HG03135 (cell line): ENCODE measurements around the gene TMEM63B.
"Not testable (repeated sequence)": the region's sequence is repeated elsewhere in the genome, so short reads cannot be mapped to it uniquely, and the experiment has no call there.

Experiments used
- ATAC-seq: cut with Tn5 transposase; IDR thresholded peaks from one replicate; pipeline ENCODE4 v1.9.1; 2021; ENCODE audit warnings: mild to moderate bottlenecking, moderate library complexity; ENCODE audit not compliant: unreplicated experiment

Gene TMEM63B

DNA sequence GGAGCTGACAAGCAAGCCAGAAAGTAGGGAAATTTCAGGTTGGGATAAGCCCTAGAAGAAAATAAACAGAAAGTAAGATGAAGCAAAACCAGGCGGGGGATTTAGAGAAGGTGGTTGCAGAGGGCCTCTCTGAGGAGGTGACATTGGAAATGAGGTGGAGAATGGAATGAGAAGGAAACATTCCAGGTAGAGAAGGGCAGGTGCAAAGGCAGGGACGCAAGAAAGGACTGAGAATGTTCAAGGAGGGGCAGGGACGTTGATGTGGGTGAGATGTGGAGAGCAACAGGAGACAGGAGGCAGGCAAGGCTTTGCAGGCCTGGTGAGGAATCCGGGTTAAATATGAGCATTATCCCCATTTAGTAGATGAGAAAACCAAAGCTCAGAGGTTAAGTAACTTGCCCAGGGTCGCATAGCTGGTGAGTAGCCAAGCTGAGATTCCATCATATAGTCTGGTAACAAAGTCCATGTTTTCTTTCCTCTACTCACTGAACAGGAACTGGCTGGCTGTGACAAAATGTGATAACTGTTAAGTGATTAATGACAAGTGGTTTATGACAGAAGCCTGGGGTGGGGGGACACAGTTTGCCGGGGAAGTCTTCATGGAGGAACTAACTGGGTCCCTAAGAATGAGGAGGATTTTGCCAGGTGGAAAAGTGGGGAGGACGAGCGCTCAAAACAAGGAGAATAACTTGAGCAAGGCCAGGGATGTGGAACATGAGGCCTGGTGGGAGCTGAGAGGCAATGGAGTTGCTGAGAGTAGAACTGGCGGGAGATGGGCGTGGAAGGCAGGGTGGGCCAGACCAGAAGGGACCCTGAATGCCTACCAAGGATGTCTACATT is 32.7 kb upstream of the TMEM63B start:
- no peak for ATAC-seq

DNA sequence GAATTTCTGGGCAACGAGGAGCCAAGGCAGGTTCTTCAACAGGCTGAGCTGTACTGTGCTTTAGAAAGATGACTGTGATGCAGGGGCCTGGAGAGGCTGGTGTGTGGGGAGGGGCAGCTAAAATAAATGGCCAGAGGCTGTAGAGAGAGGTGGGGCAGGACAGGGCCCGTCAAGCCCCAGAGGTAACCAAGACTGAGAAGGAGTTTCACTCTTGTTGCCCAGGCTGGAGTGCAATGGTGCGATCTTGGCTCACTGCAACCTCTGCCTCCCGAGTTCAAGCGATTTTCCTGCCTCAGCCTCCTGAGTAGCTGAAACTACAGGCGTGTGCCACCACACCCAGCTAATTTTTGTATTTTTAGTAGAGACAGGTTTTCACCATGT is 32.1 kb upstream of the TMEM63B start:
- not testable (repeated sequence) for ATAC-seq

DNA sequence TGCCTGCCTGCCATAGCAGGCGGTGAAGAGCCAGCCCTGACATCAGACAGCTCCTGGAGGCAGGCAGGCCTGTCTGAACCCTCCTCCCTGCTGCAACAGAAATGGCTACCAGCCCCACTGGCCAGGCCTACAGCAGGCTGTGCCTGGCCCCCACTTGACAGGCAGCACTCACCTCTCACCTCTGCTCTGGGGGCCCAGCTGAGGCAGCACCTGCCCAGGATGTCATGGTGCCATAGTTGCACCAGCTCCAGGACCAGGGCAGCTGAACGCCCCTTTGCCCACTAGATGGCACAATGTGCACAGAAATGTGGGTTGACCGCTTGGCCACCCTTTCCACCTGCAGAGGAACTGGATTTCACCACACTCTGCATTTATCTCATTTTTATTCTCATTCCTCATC is 30.7 kb upstream of the TMEM63B start:
- no peak for ATAC-seq

DNA sequence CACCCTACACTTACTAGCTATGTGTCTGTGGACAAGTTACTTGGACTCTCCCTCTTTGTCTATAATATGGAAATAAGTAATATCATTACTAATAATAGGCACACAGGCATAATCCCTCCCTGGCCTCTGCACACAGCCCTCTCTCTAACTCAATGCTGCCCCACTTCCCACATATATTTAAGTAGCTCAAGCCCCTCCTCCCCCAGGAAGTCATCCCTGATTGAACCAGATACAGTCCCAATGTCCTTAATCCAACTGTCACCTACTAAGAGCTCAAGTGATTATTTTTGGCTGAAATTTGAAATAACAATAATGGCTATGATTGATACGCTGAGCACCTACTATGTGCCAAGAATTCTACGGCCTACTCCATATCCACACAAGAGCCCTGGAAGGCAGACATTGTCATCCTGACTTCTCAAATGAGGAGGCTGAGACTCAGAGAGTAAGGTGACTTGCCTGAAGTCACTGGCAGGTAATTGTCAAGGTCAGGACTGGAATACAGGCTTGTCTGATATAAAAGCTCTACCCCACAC is 29.5 kb upstream of the TMEM63B start:
- ATAC-seq: no peak

DNA sequence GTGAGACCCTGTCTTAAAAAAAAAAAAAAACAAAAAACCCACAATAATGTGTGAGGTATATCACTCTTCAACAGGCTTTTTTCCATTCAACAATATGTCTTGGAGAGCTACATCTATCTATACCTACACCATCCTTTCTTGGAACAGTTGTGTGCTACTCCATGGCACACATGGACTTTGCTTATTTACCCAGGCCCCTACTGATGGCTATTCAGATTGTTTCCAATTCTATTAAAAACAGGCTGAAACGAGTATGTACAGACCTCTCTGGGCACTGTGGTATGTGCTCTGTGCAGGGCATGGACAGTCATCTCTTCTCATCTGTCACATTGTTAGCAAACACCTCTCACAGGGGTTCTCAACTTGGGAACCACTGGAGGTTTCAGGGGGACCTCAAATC is 28.2 kb upstream of the TMEM63B start:
- no peak for ATAC-seq

DNA sequence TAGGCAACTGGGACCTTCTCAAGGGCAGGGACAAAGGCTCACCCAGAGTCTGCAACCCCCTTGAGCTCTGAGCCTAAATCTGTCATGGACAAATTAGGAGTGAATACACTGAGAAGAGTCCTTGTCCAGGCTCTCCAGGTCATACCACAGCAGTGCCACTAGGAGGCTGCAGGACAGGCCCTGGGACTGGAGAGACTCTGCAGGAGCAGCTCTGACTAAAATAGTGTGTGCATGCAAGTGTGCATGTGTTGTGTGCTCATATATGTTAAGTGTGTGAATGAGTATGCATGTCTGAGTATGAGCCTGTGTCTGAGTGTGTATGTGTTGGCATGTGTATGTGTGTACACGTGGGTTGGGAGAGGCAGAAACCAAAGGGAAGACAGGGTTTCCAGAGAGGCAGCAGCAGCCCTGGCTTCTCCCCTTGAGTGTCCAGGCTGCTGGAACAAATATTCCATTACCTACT is 27.2 kb upstream of the TMEM63B start:
- no peak for ATAC-seq

DNA sequence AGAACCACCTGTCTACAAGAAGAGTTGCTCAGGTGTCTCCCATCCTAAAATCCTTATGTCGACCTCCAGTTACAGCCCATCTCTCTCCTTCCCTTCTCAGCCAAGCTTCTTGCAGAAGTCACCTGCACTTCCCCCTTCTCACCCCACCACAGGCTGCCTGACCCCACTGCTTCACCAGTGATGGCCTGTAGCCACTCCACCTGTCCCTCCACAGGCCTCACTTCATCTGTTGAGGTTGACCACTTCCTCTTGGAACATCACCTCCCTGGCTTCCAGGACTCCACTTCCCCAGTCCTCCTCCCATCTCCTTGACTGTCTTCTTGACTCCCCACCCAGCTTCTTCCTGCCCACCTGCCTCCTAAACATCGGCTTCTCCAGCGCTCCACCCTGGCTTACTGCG is 25.5 kb upstream of the TMEM63B start:
- ATAC-seq: no peak

DNA sequence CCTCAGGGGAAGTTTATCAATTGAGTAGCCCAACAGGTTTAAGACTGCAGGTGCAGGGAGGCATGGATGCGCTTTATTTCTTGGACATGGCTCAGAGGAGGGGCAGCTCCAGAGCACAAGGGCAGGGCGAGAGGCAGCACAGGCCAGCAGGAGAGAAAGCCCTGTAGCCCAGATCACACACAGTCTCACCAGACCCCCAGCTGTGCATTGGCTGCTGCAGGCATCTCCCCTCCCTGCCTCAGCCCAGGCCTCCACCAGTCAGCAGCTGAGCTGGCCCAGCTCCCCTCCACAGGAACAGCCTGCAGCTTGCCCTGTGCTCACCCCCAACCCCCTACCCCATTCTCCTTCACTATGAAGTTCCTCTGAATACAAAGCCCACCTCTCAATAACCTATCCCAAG is 24.8 kb upstream of the TMEM63B start:
- no peak for ATAC-seq

DNA sequence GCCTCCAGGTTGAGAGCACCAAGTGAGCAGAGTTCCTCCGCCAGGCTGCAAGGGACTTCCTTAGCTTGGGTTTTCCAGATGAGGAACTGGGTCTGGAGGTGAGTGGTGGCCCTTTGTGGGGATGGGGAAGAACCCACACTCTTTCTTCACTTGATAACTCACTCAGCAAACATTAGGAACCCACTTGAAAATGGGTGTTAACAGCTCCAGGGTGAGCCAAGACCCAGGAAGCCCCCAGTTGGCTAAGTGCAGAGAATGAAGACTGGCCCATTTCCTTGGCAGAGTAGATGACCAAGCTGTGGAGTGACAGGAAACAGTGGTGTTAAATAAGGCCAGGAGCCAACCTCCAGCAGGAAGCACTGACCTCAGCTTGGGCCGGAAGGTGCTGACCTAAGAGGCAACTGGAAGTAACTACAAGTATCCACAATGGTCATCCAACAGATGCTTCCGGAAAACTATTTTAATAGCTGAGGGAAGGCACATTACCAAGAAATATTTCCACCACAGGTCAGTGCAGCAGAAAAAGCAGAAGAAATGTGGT is 22.8 kb upstream of the TMEM63B start:
- no peak for ATAC-seq

DNA sequence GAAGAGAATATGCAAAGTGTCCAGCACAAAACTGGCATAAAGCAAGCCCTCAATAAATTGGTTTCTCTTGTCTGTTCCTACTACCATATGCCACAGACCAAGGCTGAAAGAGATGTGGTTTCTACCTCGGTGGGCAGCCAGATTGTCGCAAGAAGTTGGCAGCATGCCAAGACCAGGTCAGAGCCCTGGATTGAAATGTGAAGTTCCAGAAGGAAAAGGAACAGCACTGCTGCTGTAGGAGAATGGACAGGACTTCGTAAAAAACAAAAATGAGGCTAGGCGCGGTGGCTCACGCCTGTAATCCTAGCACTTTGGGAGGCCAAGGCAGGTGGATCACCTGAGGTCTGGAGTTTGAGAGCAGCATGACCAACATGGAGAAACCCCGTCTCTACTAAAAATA is 22.2 kb upstream of the TMEM63B start:
- no peak for ATAC-seq

DNA sequence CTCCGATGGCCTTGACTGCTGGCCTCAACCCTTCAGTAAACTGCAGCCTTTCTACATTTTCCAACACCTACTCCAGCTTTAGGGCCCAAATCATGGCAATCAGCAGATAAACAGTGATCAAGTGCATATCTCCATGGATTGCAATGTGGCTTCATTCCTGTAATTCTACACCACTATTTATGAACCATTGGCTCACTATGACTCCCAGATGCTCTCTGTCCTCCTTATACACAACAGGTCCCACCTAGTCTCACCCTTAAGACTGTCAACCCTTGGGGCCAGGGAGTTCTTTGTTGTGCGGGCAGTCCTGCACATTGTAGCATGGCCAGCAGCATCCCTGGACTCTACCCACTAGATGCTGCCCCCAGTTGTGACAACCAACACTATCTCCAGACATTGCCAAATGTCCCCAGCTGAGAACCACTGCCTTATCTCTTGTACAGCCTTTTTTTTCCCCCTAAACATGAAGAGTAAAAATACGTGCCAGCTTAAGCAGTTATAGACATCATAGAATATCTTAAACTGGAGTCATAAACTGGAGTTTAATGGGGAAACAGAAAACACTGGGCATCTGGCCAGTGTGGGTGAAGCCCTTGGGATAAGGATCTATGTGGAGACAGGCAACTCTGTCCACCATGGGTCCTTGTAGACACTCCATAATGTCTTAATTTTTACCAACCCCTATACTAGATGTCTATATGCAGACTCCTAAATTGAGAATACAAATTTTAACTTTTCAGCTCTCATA is 21.2 kb upstream of the TMEM63B start:
- no peak for ATAC-seq

DNA sequence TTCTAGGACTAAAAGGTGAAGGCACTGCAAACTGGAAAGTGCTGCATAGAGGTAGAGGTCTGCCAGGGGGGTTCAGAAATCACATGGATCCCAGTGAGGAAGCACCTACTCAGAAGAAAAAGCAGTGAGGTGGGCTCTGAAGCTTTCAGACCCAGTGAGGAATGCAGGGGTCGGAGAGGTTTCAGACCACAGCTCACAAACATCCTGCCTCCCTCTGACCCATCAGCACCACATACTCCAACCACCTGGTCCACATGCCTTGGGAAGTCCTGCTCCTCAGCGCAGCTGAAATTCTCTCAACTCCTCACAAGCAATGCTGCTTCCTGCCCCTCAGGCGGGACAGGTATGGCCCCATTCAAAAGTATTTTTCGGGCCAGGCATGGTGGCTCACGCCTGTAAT is 20.3 kb upstream of the TMEM63B start:
- ATAC-seq: no peak

DNA sequence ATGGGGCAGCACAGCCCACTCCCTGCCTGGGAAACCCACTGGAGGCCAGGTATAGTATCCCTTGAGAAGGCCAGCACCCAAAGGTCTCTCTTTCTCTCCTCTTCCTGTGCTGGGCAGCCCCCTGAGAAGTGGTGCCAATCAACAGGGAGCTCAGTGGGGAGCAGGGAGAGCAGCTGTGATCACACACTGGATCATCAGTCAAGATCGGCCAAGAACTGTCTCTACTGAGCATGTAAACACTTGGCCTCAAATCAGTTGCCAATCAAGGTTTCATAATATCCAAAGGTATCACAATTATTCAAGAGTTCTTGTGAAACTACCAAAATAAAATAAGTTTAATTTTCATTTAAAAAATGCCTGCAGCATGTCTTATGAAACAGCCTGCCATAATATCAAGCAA is 18.9 kb upstream of the TMEM63B start:
- ATAC-seq: no peak

DNA sequence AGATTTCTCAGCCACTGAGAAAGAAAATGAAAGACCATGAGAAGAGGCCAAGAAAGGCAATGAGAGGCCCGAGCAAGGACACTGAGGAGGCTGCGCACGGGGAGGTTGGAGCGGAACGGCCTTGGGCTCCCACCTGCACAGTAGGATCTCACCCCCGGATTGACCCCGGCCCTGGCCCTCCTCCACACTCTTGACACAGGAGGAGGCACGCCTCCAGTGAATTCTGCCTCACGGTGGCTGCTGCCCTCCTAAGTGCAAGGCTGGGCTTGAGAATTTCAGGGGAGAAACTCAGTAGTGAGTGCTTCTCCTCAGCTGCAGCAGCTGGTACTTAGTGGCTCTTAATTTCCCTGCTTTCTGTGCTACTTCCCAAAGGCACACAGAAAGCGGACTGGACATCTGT is 18.1 kb upstream of the TMEM63B start:
- no peak for ATAC-seq

DNA sequence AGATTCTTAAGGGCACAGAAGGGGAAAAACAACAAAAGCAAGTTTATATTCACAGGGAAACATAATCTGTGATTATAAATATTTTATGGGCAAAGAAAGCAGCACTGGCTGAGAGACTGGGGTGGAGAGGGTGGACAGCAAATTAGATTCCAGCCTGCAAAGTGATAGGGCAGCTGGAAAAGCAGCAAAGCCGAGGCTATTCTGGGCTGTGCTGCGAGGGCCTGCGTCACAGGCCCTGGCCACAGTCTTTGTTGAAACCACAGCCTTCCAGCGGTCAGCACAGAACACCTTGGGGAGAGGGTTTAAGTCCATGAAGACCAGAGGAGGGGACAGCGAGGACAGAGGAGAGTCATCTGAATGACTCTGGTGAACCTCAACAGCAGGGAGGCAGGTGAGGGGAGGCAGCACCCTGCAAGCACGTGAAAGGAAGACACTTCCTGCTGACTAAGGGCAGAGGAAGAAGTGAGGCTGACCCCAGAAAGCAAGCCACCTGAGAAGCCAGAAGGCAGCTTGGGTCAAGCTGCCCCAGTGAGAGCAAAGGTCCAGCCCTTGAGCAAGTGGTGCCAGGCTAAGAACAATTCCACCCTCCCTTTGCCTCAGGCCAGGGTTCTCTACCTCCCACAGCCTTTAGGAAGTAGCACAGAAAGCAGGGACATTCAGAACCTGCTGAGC is 17.2 kb upstream of the TMEM63B start:
- no peak for ATAC-seq

DNA sequence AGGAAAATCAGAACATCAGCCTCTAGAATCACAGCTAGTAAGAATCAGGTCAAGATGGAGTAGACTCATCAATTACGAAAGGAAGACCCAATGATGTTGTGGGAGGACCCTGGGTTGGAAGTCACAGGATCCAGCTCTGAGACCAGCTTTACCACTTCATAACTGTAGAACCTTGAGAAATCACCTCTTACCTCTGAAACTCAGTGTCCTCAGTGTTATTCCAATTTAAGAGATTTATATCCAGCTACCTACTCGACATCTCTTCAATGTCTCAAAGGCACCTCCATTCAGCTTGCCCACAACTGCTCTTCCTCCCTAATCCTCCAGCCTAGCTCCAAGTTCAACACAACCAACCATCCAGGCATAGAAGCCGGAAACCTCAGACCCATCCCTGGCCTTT is 16.4 kb upstream of the TMEM63B start:
- no peak for ATAC-seq

DNA sequence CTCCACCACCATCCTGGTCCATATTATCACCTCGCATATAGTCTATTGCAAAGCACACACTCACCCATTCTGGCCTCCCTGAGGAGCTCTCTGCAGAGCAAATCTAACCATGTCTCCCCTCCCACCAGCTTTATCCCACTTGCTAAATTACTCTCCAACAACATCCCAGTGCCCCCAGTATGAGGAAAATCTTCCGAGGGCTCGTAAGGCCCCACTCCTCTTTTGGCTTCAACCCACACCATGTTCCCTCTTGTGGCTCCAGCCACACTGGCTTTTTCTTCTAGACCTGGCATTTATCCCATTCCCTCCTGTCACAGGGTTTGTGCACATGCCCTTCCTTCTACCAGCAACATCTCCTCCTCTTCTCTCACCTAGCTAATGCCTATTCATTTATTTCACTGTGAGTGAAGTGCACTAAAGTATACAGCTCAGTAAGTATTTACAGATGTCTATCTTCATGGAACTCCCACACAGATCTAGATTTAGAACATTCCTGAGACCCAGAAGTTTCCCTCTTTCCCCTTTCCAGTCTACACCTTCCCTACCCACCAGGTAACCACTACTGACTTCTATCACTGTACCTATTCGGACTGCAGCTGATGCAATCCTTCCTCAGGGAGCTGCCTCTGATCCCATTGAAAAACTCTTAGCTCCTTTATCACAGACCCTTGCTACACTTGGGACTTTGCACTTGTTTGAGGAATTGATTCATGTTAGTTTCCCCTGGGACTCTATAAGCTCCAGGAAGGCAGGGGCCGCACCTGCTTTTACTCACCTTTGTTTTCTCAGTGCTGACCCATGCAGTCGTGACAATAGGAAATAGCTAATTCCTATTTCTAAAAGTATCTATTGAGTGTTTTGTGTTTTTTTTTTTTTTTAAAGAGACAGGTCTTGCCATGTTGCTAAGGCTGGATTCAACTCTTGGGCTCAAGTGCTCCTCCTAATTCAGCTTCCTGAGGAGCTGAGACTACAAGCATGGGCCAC is 15.6 kb upstream of the TMEM63B start:
- ATAC-seq: no peak

DNA sequence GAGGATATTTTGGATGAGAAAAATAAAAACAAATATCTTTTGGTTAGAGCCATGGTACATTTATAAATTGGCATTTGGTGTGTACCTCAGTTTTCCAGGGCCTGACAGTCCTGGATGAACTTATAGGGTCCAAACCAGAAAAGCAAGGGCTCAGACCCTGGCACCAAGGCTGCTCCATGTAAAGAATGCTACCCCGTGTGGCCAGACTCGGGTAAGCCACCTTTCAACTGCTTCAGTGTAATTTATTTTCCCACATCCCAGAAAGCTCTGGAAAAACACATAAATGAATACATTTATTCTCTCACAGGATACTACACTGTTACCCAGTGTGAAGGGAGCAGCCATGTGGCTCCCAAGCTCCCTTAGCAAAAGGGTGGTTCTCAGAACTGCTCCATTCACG is 13.9 kb upstream of the TMEM63B start:
- ATAC-seq: no peak

DNA sequence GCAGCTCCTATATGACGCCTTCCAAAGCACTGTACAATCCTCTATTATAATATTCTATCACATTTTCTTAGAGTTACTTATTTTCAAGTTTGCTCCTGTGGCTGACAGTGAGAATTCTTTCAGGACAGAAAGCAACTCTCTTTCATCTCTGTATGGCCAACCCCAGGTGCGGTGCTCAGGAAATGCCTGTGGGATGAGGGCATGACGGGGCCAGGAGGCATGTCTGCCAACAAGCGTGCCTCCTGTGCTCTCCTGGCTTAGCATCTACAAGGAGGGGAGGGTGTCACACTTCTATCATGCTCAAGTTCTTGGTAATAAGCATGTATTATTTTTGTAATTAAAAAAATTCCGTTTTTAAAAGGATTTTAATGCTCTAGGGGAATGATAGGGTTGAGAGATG is 11.5 kb upstream of the TMEM63B start:
- no peak for ATAC-seq
